GM12878 (cell line): ENCODE measurements around the gene CATSPERD.

ENCODE experiments used
- CEBPB ChIP-seq, 2 experiments: fragments of 150-350 bp in 1 of 2; IDR thresholded peaks; 2 replicates each; pipeline ENCODE4 v1.6.1; 2012 to 2014; ENCODE audit warnings: low read depth in 2 of 2, low read length in 2 of 2, borderline replicate concordance in 1 of 2, inconsistent platforms in 1 of 2
- CHD1 ChIP-seq: IDR thresholded peaks from 2 replicates; pipeline ENCODE4 v1.6.1; 2012; ENCODE audit warnings: low read depth, low read length, improper control_type of control experiment
- EGR1 ChIP-seq, 2 experiments: IDR thresholded peaks; 1 replicate in 1 of 2; 2 replicates in 1 of 2; pipeline ENCODE4 v1.6.1; 2011 to 2012; ENCODE audit warnings: low read depth in 2 of 2, low read length in 2 of 2, borderline replicate concordance in 1 of 2, mild to moderate bottlenecking in 1 of 2, moderate library complexity in 1 of 2
- EP300 ChIP-seq, 2 experiments: fragments of 150-350 bp in 1 of 2; IDR thresholded peaks; 2 replicates each; pipeline ENCODE4 v1.6.1; 2011 to 2012; ENCODE audit warnings: low read depth in 2 of 2, low read length in 2 of 2, borderline replicate concordance in 1 of 2, improper control_type of control experiment in 1 of 2, inconsistent platforms in 1 of 2; ENCODE audit not compliant: control insufficient read depth in 1 of 2
- TF ChIP-seq, protein P1 (sequence below): IDR thresholded peaks from 2 replicates; pipeline ENCODE4 v1.6.1; 2012; ENCODE audit warnings: low read length, inconsistent platforms
- TF ChIP-seq, protein P2 (sequence below), 3 experiments: IDR thresholded peaks in 2 of 3; conservative IDR thresholded peaks in 1 of 3; 2 replicates each; pipeline ENCODE4 v1.5.1; 2011; ENCODE audit warnings: low read depth in 3 of 3, low read length in 3 of 3, mild to moderate bottlenecking in 3 of 3, control low read depth in 2 of 3, moderate library complexity in 2 of 3, inconsistent platforms in 1 of 3, mixed read lengths in 1 of 3; ENCODE audit not compliant: control insufficient read depth in 2 of 3, insufficient read depth in 1 of 3; ENCODE audit errors: extremely low read depth in 1 of 3
- TF ChIP-seq, protein P3 (sequence below): IDR thresholded peaks from 2 replicates; pipeline ENCODE4 v1.6.1; 2012; ENCODE audit warnings: mild to moderate bottlenecking, low read depth, low read length

DNA sequence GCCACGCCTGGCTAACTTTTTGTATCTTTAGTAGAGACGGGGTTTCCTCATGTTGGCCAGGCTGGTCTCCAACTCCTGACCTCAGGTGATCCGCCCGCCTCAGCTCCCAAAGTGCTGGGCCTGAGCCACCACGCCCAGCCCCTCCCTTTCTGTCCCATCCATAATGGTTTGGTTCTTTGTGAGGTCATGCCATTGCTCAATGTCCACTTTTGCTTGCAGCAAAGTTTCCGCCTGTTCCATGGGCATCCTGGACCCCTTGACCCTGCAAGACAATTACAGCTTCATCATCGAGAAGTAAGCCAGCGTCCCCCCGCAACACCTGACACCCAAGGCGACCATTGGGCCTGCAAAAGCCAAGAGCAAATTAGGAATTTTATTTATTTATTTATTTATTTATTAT, 47.5 kb downstream of the CATSPERD start:
- TF ChIP-seq, protein P1, sequence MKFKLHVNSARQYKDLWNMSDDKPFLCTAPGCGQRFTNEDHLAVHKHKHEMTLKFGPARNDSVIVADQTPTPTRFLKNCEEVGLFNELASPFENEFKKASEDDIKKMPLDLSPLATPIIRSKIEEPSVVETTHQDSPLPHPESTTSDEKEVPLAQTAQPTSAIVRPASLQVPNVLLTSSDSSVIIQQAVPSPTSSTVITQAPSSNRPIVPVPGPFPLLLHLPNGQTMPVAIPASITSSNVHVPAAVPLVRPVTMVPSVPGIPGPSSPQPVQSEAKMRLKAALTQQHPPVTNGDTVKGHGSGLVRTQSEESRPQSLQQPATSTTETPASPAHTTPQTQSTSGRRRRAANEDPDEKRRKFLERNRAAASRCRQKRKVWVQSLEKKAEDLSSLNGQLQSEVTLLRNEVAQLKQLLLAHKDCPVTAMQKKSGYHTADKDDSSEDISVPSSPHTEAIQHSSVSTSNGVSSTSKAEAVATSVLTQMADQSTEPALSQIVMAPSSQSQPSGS, result no peak
- TF ChIP-seq, protein P2, sequence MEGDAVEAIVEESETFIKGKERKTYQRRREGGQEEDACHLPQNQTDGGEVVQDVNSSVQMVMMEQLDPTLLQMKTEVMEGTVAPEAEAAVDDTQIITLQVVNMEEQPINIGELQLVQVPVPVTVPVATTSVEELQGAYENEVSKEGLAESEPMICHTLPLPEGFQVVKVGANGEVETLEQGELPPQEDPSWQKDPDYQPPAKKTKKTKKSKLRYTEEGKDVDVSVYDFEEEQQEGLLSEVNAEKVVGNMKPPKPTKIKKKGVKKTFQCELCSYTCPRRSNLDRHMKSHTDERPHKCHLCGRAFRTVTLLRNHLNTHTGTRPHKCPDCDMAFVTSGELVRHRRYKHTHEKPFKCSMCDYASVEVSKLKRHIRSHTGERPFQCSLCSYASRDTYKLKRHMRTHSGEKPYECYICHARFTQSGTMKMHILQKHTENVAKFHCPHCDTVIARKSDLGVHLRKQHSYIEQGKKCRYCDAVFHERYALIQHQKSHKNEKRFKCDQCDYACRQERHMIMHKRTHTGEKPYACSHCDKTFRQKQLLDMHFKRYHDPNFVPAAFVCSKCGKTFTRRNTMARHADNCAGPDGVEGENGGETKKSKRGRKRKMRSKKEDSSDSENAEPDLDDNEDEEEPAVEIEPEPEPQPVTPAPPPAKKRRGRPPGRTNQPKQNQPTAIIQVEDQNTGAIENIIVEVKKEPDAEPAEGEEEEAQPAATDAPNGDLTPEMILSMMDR (IDR thresholded peaks at IDR 0.05 in 2 of 3, conservative IDR thresholded peaks at IDR 0.05 in 1 of 3; ENCODE audit: control insufficient read depth in 2 of 3, extremely low read depth in 1 of 3, insufficient read depth in 1 of 3, low read depth in 3 of 3, low read length in 3 of 3), result no peak
- TF ChIP-seq CHD1 (no peak), EP300 (IDR thresholded peaks at IDR 0.05; ENCODE audit: borderline replicate concordance in 1 of 2, control insufficient read depth in 1 of 2, low read depth in 2 of 2, low read length in 2 of 2) (no peak), CEBPB (IDR thresholded peaks at IDR 0.05; ENCODE audit: borderline replicate concordance in 1 of 2, low read depth in 2 of 2, low read length in 2 of 2) (no peak), EGR1 (IDR thresholded peaks at IDR 0.05; ENCODE audit: borderline replicate concordance in 1 of 2, low read depth in 2 of 2, low read length in 2 of 2) (no peak)
- TF ChIP-seq, protein P3, sequence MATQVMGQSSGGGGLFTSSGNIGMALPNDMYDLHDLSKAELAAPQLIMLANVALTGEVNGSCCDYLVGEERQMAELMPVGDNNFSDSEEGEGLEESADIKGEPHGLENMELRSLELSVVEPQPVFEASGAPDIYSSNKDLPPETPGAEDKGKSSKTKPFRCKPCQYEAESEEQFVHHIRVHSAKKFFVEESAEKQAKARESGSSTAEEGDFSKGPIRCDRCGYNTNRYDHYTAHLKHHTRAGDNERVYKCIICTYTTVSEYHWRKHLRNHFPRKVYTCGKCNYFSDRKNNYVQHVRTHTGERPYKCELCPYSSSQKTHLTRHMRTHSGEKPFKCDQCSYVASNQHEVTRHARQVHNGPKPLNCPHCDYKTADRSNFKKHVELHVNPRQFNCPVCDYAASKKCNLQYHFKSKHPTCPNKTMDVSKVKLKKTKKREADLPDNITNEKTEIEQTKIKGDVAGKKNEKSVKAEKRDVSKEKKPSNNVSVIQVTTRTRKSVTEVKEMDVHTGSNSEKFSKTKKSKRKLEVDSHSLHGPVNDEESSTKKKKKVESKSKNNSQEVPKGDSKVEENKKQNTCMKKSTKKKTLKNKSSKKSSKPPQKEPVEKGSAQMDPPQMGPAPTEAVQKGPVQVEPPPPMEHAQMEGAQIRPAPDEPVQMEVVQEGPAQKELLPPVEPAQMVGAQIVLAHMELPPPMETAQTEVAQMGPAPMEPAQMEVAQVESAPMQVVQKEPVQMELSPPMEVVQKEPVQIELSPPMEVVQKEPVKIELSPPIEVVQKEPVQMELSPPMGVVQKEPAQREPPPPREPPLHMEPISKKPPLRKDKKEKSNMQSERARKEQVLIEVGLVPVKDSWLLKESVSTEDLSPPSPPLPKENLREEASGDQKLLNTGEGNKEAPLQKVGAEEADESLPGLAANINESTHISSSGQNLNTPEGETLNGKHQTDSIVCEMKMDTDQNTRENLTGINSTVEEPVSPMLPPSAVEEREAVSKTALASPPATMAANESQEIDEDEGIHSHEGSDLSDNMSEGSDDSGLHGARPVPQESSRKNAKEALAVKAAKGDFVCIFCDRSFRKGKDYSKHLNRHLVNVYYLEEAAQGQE, result no peak
